Stimulated activated CD4-positive, alpha-beta T cell treated with anti-CD3 and anti-CD28 coated beads, Interleukin-1b, Interleukin-23, amount 100 ng/mL, for 48 hours (primary cell): Measurements from ENCODE around the gene ATPAF2.

Experiments used
- DNase-seq: peaks from one replicate; pipeline ENCODE4 v3.0.0-alpha.2; 2020

Gene ATPAF2

GRCh38 chr17:17983376-17983775 is 55.6 kb downstream of the ATPAF2 start:
- no peak for DNase-seq

- no peak for DNase-seq
These were observed 56.2 kb downstream of the ATPAF2 start for GRCh38 chr17:17982801-17983200.

GRCh38 chr17:17981330-17981729 is 57.6 kb downstream of the ATPAF2 start:
- no peak for DNase-seq

GRCh38 chr17:17979778-17980177 is 59.2 kb downstream of the ATPAF2 start:
- no peak for DNase-seq

- no peak for DNase-seq
These were observed 60.2 kb downstream of the ATPAF2 start for GRCh38 chr17:17978481-17979424.

- no peak for DNase-seq
These were observed 61.9 kb downstream of the ATPAF2 start for GRCh38 chr17:17976931-17977570.

GRCh38 chr17:17975436-17975835 is 63.5 kb downstream of the ATPAF2 start:
- no peak for DNase-seq

- no peak for DNase-seq
These were observed 66.1 kb downstream of the ATPAF2 start for GRCh38 chr17:17972952-17973254.

- DNase-seq = peak; percentile 100
These were observed 66.6 kb downstream of the ATPAF2 start, which contains the start of the genes DRC3 and TOM1L2 for GRCh38 chr17:17972126-17972951. DRC3 (plus strand) TSS chr17:17972862; CDS start chr17:17977599, 4,737 bp downstream. TOM1L2 (minus strand) TSS chr17:17972400; CDS start chr17:17972313, 87 bp downstream.

GRCh38 chr17:17971431-17972125 is 67.4 kb downstream of the ATPAF2 start:
- no peak for DNase-seq

- no peak for DNase-seq
These were observed 68.1 kb downstream of the ATPAF2 start for GRCh38 chr17:17970699-17971430.
